ENCODE results near the gene LINC00632. TPM values are rescaled to one million over a fixed set of nuclear protein-coding genes. Genes with fewer than 3 reads are reported as not detected.
"Not testable (repeated sequence)": the region's sequence is repeated elsewhere in the genome, so short reads cannot be mapped to it uniquely, and the experiment has no call there.

LINC00632 gene
- total and polyA plus RNA-seq, 2 donors (not counting 1 experiment from before 2014, with no cell fraction given) = 6.9 to 82.5 TPM

- Histone ChIP-seq H4K20me1 (ENCODE audit: control insufficient read depth, extremely low read depth, insufficient read depth, low read length) (no peaks in the 10 kb centered on the region), H3K36me3 (ENCODE audit: control insufficient read depth, insufficient read depth, low read length) (no peaks in the 10 kb centered on the region), H2AFZ (ENCODE audit: low read length) (no peak overlapping the region), H3K9ac (ENCODE audit: insufficient read depth, low read length) (no peak overlapping the region), H3K79me2 (ENCODE audit: control insufficient read depth, insufficient read depth, low read length) (no peaks in the 10 kb centered on the region), H3K4me2 (ENCODE audit: extremely low read depth, insufficient read depth, low read length) (no peak overlapping the region), H3K27ac (ENCODE audit: insufficient read depth, low read length) (no peak overlapping the region), H3K4me3 (replicated peaks in 1 of 4; ENCODE audit: control extremely low read depth in 1 of 4, insufficient read depth in 1 of 4, low read depth in 3 of 4, low read length in 4 of 4) (no peak overlapping the region), H3K27me3 (ENCODE audit: control insufficient read depth, insufficient read depth, low read length) (no peaks in the 10 kb centered on the region), H3K9me3 (ENCODE audit: control insufficient read depth, insufficient read depth, low read depth, low read length) (no peaks in the 10 kb centered on the region), H3K4me1 (ENCODE audit: control insufficient read depth, extremely low read depth, insufficient read depth, low read length) (no peaks in the 10 kb centered on the region)
- no peak for DNase-seq (ENCODE audit: low read depth in 2 of 2)
- TF ChIP-seq CTCF (conservative IDR thresholded peaks at IDR 0.05 in 1 of 2, IDR thresholded peaks at IDR 0.05 in 1 of 2; ENCODE audit: low read depth in 1 of 2, low read length in 2 of 2) = no peak
- TF ChIP-seq EZH2 (IDR thresholded peaks at IDR 0.05; ENCODE audit: low read length, missing control alignments) = no peak
Measured at GRCh38 chrX:140672840-140673731, 36.5 kb upstream of the LINC00632 start.

GRCh38 chrX:140687706-140688105 lies 21.9 kb upstream of the LINC00632 start:
- H3K79me2 ChIP-seq (ENCODE audit: control insufficient read depth, insufficient read depth, low read length) = no peaks in the 10 kb centered on the region
- no peak for DNase-seq (ENCODE audit: low read depth in 2 of 2)
- H3K36me3 ChIP-seq (ENCODE audit: control insufficient read depth, insufficient read depth, low read length) = no peaks in the 10 kb centered on the region
- H2AFZ ChIP-seq (ENCODE audit: low read length) = no peak overlapping the region
- no peak overlapping the region for H3K9ac ChIP-seq (ENCODE audit: insufficient read depth, low read length)
- H3K4me2 ChIP-seq (ENCODE audit: extremely low read depth, insufficient read depth, low read length) = no peak overlapping the region
- no peaks in the 10 kb centered on the region for H4K20me1 ChIP-seq (ENCODE audit: control insufficient read depth, extremely low read depth, insufficient read depth, low read length)
- no peaks in the 10 kb centered on the region for H3K9me3 ChIP-seq (ENCODE audit: control insufficient read depth, insufficient read depth, low read depth, low read length)
- H3K4me1 ChIP-seq (ENCODE audit: control insufficient read depth, extremely low read depth, insufficient read depth, low read length) = no peaks in the 10 kb centered on the region
- no peak overlapping the region for H3K4me3 ChIP-seq (replicated peaks in 1 of 4; ENCODE audit: control extremely low read depth in 1 of 4, insufficient read depth in 1 of 4, low read depth in 3 of 4, low read length in 4 of 4)
- TF ChIP-seq CTCF (conservative IDR thresholded peaks at IDR 0.05 in 1 of 2, IDR thresholded peaks at IDR 0.05 in 1 of 2; ENCODE audit: low read depth in 1 of 2, low read length in 2 of 2) (no peak), EZH2 (IDR thresholded peaks at IDR 0.05; ENCODE audit: low read length, missing control alignments) (no peak)
- H3K27me3 ChIP-seq (ENCODE audit: control insufficient read depth, insufficient read depth, low read length) = no peaks in the 10 kb centered on the region
- H3K27ac ChIP-seq (ENCODE audit: insufficient read depth, low read length) = no peak overlapping the region

GRCh38 chrX:140691596-140691995 lies 18.0 kb upstream of the LINC00632 start:
- H3K4me3 ChIP-seq (replicated peaks in 1 of 4; ENCODE audit: control extremely low read depth in 1 of 4, insufficient read depth in 1 of 4, low read depth in 3 of 4, low read length in 4 of 4); H3K9ac ChIP-seq (ENCODE audit: insufficient read depth, low read length); H3K4me1 ChIP-seq (ENCODE audit: control insufficient read depth, extremely low read depth, insufficient read depth, low read length); H3K27ac ChIP-seq (ENCODE audit: insufficient read depth, low read length); H2AFZ ChIP-seq (ENCODE audit: low read length); H4K20me1 ChIP-seq (ENCODE audit: control insufficient read depth, extremely low read depth, insufficient read depth, low read length); H3K79me2 ChIP-seq (ENCODE audit: control insufficient read depth, insufficient read depth, low read length); H3K4me2 ChIP-seq (ENCODE audit: extremely low read depth, insufficient read depth, low read length); H3K9me3 ChIP-seq (ENCODE audit: control insufficient read depth, insufficient read depth, low read depth, low read length); H3K27me3 ChIP-seq (ENCODE audit: control insufficient read depth, insufficient read depth, low read length); H3K36me3 ChIP-seq (ENCODE audit: control insufficient read depth, insufficient read depth, low read length): not testable (repeated sequence)
- DNase-seq (ENCODE audit: low read depth in 2 of 2) = peak in 1 of 2 donors; percentile 22
